ENCODE data around the gene TMEM165. TPM values are rescaled to one million over a fixed set of nuclear protein-coding genes. Genes with fewer than 3 reads are reported as not detected.

Gene TMEM165
- total and polyA plus RNA-seq, 3 experiments from 2014 or later = 31.1 to 76.5 (median 69.1) TPM

DNA sequence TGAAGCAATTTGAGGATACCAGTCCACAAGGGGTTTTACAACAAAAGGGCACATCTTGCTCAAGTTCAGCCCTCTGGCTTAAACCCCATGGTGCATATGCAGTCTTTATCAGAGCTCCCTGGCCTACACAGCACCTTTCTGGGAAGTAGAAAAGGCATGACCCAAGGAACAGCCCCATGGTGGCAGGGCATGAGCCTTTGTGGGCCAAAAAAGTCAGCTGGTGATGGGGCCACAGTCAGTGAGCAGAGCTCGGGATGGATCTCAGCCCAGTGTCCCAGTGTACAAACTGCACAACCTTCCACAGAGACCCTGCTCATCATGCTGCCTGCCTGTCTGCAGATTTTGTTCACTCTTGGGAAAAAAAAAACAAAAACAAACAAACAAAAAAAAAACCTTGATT lies 22.3 kb upstream of the TMEM165 start:
- ChIA-PET POLR2A (no interaction called here), CTCF (interaction anchor here (0.7 kb wide), 1 partner anchor 28 kb away, joined by 3 read pairs; the partner anchor contains the start of gene SRD5A3)
- Histone ChIP-seq H3K4me3 (ENCODE audit: low read length) (no peak overlapping the region), H3K27me3 (ENCODE audit: insufficient read depth, low read length, poor library complexity, severe bottlenecking) (no peaks in the 10 kb centered on the region), H3K9me3 (ENCODE audit: low read length) (no peaks in the 10 kb centered on the region), H3K36me3 (ENCODE audit: insufficient read depth, low read length) (no peaks in the 10 kb centered on the region), H3K27ac (ENCODE audit: low read depth, low read length) (no peak overlapping the region), H3K4me1 (ENCODE audit: insufficient read depth, low read length) (no peaks in the 10 kb centered on the region)
- H3K27ac Mint-ChIP-seq = no peak overlapping the region
- DNase-seq = no peak
- no peaks in the 10 kb centered on the region for H3K27me3 Mint-ChIP-seq
- peaks cover 0 to 3% (median 0%) of the 10 kb centered on the region in 3 donors for H3K36me3 Mint-ChIP-seq
- no peaks in the 10 kb centered on the region for H3K4me1 Mint-ChIP-seq
- H3K4me3 Mint-ChIP-seq = no peak overlapping the region
- no peaks in the 10 kb centered on the region for H3K9me3 Mint-ChIP-seq

DNA sequence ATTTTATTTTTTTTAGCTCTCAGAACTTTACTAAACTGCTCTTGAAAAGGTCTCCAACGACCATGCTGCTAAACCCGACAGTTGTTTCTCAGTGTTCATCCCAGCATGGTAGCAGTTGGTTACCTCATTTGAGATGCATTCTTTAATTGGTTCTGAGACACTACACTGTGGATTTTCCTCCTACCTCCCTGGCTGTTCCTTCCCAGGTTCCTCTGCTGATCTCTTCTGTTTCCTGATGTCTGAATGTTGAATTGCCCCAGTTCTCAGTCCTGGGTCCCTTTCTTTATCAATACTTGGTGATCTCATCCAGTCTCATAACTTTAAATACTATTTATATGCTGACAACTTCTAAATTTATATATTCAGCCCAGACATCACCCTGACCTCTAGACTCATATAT lies 19.1 kb upstream of the TMEM165 start:
- H3K27me3 ChIP-seq (ENCODE audit: insufficient read depth, low read length, poor library complexity, severe bottlenecking) = no peaks in the 10 kb centered on the region
- no peak overlapping the region for H3K27ac ChIP-seq (ENCODE audit: low read depth, low read length)
- no peaks in the 10 kb centered on the region for H3K36me3 ChIP-seq (ENCODE audit: insufficient read depth, low read length)
- no peaks in the 10 kb centered on the region for H3K9me3 Mint-ChIP-seq
- no peaks in the 10 kb centered on the region for H3K4me1 Mint-ChIP-seq
- H3K4me3 ChIP-seq (ENCODE audit: low read length) = no peak overlapping the region
- DNase-seq = no peak
- POLR2A ChIA-PET = no interaction called here
- CTCF ChIA-PET = interaction anchor here (1.3 kb wide), 1 partner anchor 25 kb away, joined by 3 read pairs; no protein-coding TSS in a partner anchor
- H3K9me3 ChIP-seq (ENCODE audit: low read length) = no peaks in the 10 kb centered on the region
- H3K4me1 ChIP-seq (ENCODE audit: insufficient read depth, low read length) = no peaks in the 10 kb centered on the region
- no peaks in the 10 kb centered on the region for H3K27me3 Mint-ChIP-seq
- no peaks in the 10 kb centered on the region for H3K36me3 Mint-ChIP-seq
- no peak overlapping the region for H3K27ac Mint-ChIP-seq
- H3K4me3 Mint-ChIP-seq = no peak overlapping the region

DNA sequence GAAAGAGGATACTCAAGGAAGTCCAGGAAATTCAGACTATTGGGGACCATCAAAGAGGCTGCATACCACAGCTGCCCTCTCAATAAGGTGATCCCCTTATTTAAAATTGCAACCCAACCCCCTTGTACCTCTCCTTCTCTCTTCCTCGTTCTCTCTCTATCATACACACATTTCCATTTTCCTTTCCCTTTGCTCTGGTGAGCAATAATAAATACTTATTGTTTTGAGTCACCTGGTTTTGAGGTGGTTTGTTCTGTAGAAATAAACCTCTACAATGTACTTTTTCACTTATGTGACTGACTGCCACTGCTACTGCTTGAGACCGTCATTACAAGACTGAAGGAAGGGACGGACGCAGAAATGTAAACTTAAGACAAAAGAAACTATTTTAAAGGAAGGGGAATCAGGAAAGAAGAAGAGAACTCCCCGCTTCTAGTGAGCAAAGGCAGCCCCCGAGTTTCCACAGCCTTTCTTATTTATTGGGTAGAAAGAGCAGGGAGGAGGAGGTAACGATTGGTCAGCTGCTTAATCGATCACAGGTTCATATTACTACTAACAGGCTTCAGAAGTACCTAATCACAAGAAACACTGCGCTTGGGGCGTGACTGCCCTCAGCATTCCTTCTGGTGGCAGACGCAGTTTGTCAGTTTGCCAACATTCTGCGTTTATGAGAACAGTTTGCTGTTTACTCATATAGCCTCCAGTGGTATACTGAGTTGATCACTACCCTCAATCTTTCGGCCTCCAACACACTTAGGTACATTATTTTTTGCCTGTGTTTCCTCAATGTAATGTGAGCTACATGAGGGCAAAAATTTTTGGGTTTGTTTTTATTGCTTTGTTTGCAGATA lies 16.9 kb upstream of the TMEM165 start:
- no peak overlapping the region for H3K4me3 Mint-ChIP-seq
- H3K36me3 ChIP-seq (ENCODE audit: insufficient read depth, low read length) = no peaks in the 10 kb centered on the region
- no peaks in the 10 kb centered on the region for H3K27me3 ChIP-seq (ENCODE audit: insufficient read depth, low read length, poor library complexity, severe bottlenecking)
- no peak for DNase-seq
- H3K4me3 ChIP-seq (ENCODE audit: low read length) = no peak overlapping the region
- no peaks in the 10 kb centered on the region for H3K36me3 Mint-ChIP-seq
- CTCF ChIA-PET = interaction anchor here (1.3 kb wide), 1 partner anchor 33 kb away, joined by 4 read pairs; the partner anchor contains the start of gene SRD5A3
- no peaks in the 10 kb centered on the region for H3K4me1 Mint-ChIP-seq
- H3K27ac Mint-ChIP-seq = no peak overlapping the region
- no peaks in the 10 kb centered on the region for H3K27me3 Mint-ChIP-seq
- POLR2A ChIA-PET = no interaction called here
- H3K4me1 ChIP-seq (ENCODE audit: insufficient read depth, low read length) = no peaks in the 10 kb centered on the region
- H3K27ac ChIP-seq (ENCODE audit: low read depth, low read length) = no peak overlapping the region
- H3K9me3 Mint-ChIP-seq = no peaks in the 10 kb centered on the region
- H3K9me3 ChIP-seq (ENCODE audit: low read length) = no peaks in the 10 kb centered on the region

DNA sequence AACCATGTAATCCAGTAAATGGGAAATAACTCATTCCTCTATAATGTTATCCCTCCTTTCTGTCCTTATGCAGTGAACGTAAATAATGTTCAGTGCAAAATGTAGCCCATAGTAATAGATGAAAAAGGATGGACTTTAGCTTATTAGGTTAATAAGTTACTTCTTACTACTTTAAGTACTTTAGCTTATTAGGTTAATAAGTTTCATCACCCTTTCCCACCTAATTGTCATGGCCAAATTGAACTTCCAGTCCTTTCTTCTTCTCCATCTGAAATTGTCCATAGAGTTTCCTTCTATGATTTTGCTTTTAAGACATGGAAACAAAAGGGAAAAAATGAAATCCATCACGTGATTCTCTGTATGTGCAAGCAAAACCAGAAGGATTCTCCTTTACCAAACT lies 15.2 kb upstream of the TMEM165 start:
- Histone ChIP-seq H3K4me3 (ENCODE audit: low read length) (no peak overlapping the region), H3K27ac (ENCODE audit: low read depth, low read length) (no peak overlapping the region), H3K36me3 (ENCODE audit: insufficient read depth, low read length) (no peaks in the 10 kb centered on the region), H3K4me1 (ENCODE audit: insufficient read depth, low read length) (no peaks in the 10 kb centered on the region), H3K27me3 (ENCODE audit: insufficient read depth, low read length, poor library complexity, severe bottlenecking) (no peaks in the 10 kb centered on the region), H3K9me3 (ENCODE audit: low read length) (no peaks in the 10 kb centered on the region)
- Mint-ChIP-seq H3K4me3 (no peak overlapping the region), H3K36me3 (no peaks in the 10 kb centered on the region), H3K9me3 (no peaks in the 10 kb centered on the region), H3K27me3 (peaks cover 0 to 3% of the 10 kb centered on the region in 2 donors), H3K27ac (no peak overlapping the region), H3K4me1 (no peaks in the 10 kb centered on the region)
- CTCF ChIA-PET = no interaction called here
- DNase-seq = no peak
- POLR2A ChIA-PET = no interaction called here

DNA sequence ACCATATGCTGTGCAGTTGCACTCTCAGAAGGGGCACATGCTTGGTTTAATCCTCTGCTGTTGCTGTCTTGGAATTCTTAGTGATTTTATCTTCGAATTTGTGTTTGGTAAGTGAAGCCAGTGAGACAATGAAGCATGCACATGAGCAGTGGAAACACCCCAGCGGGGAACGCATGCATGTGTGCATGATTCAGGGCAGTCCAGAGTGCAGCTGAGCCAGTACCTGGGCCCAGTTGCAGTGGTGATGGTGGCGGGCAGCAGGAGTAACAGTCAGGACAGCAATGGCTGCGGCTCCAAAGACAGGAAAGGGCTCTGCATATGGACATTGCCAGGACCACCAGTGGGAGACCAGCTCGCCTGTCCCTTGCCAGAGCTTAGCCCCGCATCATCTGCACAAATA lies 14.3 kb upstream of the TMEM165 start:
- no peaks in the 10 kb centered on the region for H3K9me3 Mint-ChIP-seq
- Histone ChIP-seq H3K36me3 (ENCODE audit: insufficient read depth, low read length) (no peaks in the 10 kb centered on the region), H3K9me3 (ENCODE audit: low read length) (no peaks in the 10 kb centered on the region), H3K4me1 (ENCODE audit: insufficient read depth, low read length) (no peaks in the 10 kb centered on the region), H3K4me3 (ENCODE audit: low read length) (no peak overlapping the region), H3K27me3 (ENCODE audit: insufficient read depth, low read length, poor library complexity, severe bottlenecking) (no peaks in the 10 kb centered on the region), H3K27ac (ENCODE audit: low read depth, low read length) (no peak overlapping the region)
- no peak for DNase-seq
- H3K27me3 Mint-ChIP-seq = peaks cover 0 to 3% of the 10 kb centered on the region in 2 donors
- H3K4me3 Mint-ChIP-seq = no peak overlapping the region
- POLR2A ChIA-PET = no interaction called here
- peak overlapping the region in 1 of 8 donors; percentile 31 for H3K27ac Mint-ChIP-seq
- no peaks in the 10 kb centered on the region for H3K4me1 Mint-ChIP-seq
- CTCF ChIA-PET = no interaction called here
- no peaks in the 10 kb centered on the region for H3K36me3 Mint-ChIP-seq

DNA sequence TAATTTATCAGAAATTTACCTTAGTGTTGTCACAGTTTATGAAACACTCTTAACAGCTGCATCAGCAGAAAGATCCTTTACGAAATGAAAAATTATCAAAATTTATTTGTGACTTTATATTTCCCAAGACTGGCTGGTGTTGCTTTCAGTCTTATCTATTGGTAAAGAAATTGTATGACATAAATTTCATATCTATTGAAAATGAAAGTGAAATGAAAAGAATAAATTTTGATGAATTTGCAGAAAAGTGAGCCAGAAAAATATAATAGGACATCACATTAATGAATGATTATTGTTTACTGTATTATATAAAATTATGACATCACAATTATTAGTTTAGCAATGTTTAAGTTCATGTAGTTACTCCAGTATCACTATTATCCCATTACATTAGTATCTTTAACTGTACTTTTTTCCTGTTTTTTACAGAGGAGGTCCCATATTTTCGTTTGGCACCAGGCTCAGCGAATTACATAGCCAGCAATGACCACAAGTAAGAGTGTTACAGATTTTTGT lies 13.2 kb upstream of the TMEM165 start:
- Histone ChIP-seq H3K9me3 (ENCODE audit: low read length) (no peaks in the 10 kb centered on the region), H3K36me3 (ENCODE audit: insufficient read depth, low read length) (no peaks in the 10 kb centered on the region), H3K27ac (ENCODE audit: low read depth, low read length) (no peak overlapping the region), H3K4me1 (ENCODE audit: insufficient read depth, low read length) (no peaks in the 10 kb centered on the region), H3K4me3 (ENCODE audit: low read length) (no peak overlapping the region), H3K27me3 (ENCODE audit: insufficient read depth, low read length, poor library complexity, severe bottlenecking) (no peaks in the 10 kb centered on the region)
- H3K4me3 Mint-ChIP-seq = no peak overlapping the region
- CTCF ChIA-PET = no interaction called here
- H3K36me3 Mint-ChIP-seq = no peaks in the 10 kb centered on the region
- POLR2A ChIA-PET = no interaction called here
- H3K4me1 Mint-ChIP-seq = no peaks in the 10 kb centered on the region
- no peak for DNase-seq
- no peaks in the 10 kb centered on the region for H3K9me3 Mint-ChIP-seq
- H3K27me3 Mint-ChIP-seq = peaks cover 0 to 5% of the 10 kb centered on the region in 2 donors
- peak overlapping the region in 1 of 8 donors; percentile 1 for H3K27ac Mint-ChIP-seq

DNA sequence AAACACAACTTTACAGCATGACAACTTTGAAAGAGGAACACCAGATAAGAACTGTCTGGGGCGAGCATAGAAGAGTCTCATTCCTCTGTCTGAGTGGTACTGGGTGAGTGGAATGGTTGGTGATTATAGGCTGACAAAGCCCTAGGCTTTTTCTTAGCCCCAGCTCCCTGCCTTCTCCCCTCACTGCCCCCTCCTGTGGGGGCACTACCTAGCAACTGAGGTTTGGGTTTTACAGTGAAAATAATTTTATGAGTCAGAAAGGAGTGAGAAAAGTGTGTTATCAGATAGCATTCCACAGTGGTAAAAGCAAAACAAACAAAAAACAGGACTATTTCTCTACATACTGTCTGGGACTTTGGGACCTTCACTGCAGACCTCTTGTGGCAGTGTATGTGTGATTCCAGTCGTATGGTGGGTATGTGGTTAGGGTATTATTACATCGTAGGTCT lies 10.5 kb upstream of the TMEM165 start:
- Histone ChIP-seq H3K27me3 (ENCODE audit: insufficient read depth, low read length, poor library complexity, severe bottlenecking) (no peaks in the 10 kb centered on the region), H3K4me3 (ENCODE audit: low read length) (no peak overlapping the region), H3K4me1 (ENCODE audit: insufficient read depth, low read length) (no peaks in the 10 kb centered on the region), H3K9me3 (ENCODE audit: low read length) (no peaks in the 10 kb centered on the region), H3K27ac (ENCODE audit: low read depth, low read length) (peak overlapping the region; percentile 22), H3K36me3 (ENCODE audit: insufficient read depth, low read length) (no peaks in the 10 kb centered on the region)
- Mint-ChIP-seq H3K4me3 (no peak overlapping the region), H3K27ac (no peak overlapping the region), H3K4me1 (no peaks in the 10 kb centered on the region), H3K9me3 (no peaks in the 10 kb centered on the region), H3K27me3 (peaks cover 0 to 5% of the 10 kb centered on the region in 2 donors), H3K36me3 (peaks cover 0 to 2% (median 0%) of the 10 kb centered on the region in 3 donors)
- ChIA-PET CTCF (interaction anchor here (1.7 kb wide), 1 partner anchor 39 kb away, joined by 4 read pairs; the partner anchor contains the start of gene SRD5A3), POLR2A (no interaction called here)
- no peak for DNase-seq

DNA sequence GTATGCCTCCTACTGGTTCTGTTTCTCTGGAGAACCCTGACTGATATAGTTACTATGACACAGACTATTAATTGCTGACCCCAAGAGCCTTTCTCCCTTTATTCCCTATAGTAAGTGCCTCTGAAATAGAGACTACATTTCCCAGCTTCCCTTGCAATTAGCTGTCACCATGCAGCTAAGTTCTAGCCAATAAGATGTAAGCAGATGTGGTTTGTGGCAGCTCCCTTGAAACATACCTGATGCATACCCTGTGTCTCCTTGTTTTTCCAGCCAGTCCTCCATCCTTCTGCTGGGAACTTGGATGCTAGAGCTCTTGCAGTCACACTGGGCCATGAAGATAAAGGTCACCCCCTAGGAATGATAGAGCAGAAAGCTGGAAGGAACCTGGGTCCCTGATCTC lies 9.7 kb upstream of the TMEM165 start:
- Histone ChIP-seq H3K9me3 (ENCODE audit: low read length) (no peaks in the 10 kb centered on the region), H3K27me3 (ENCODE audit: insufficient read depth, low read length, poor library complexity, severe bottlenecking) (no peaks in the 10 kb centered on the region), H3K27ac (ENCODE audit: low read depth, low read length) (no peak overlapping the region), H3K36me3 (ENCODE audit: insufficient read depth, low read length) (no peaks in the 10 kb centered on the region), H3K4me1 (ENCODE audit: insufficient read depth, low read length) (no peaks in the 10 kb centered on the region), H3K4me3 (ENCODE audit: low read length) (no peak overlapping the region)
- Mint-ChIP-seq H3K27me3 (peaks cover 0 to 5% of the 10 kb centered on the region in 2 donors), H3K27ac (no peak overlapping the region), H3K4me1 (no peaks in the 10 kb centered on the region), H3K9me3 (no peaks in the 10 kb centered on the region), H3K36me3 (peaks cover 0 to 2% (median 0%) of the 10 kb centered on the region in 3 donors), H3K4me3 (no peak overlapping the region)
- no peak for DNase-seq
- ChIA-PET CTCF (interaction anchor here (1.7 kb wide), 1 partner anchor 40 kb away, joined by 4 read pairs; the partner anchor contains the start of gene SRD5A3), POLR2A (no interaction called here)

All from CD8-positive, alpha-beta memory T cell (primary cell).